ENCODE measurements around the gene GPR157.

GRCh38 chr1:9101510-9102146 is 27.3 kb downstream of the GPR157 start:
- TF ChIP-seq POLR2A (IDR thresholded peaks at IDR 0.05) (no peak), CTCF (IDR thresholded peaks at IDR 0.05) (peak; percentile 17 to 78 (median 62))

Measured in Peyer's patch (tissue), 4 donors.